HG03039 (cell line): Measurements from ENCODE around the gene ZBTB3.
"Not testable (repeated sequence)": the region's sequence is repeated elsewhere in the genome, so short reads cannot be mapped to it uniquely, and the experiment has no call there.

ENCODE experiments used
- ATAC-seq: cut with Tn5 transposase; IDR thresholded peaks from one replicate; pipeline ENCODE4 v1.9.1; 2021; ENCODE audit warnings: mild to moderate bottlenecking, moderate library complexity; ENCODE audit not compliant: unreplicated experiment

ZBTB3 gene

GRCh38 chr11:62757846-62758788 lies 4.2 kb upstream of the ZBTB3 start:
- no peak for ATAC-seq

- no peak for ATAC-seq
These were observed 1.2 kb upstream of the ZBTB3 start for GRCh38 chr11:62755086-62755615.

- no peak for ATAC-seq
These were observed 795 bp downstream of the ZBTB3 start for GRCh38 chr11:62752994-62753735.

GRCh38 chr11:62752177-62752785 lies 1.7 kb downstream of the ZBTB3 start:
- no peak for ATAC-seq

GRCh38 chr11:62749931-62750330 lies 4.0 kb downstream of the ZBTB3 start:
- not testable (repeated sequence) for ATAC-seq

GRCh38 chr11:62747475-62748160 lies 6.3 kb downstream of the ZBTB3 start:
- no peak for ATAC-seq

GRCh38 chr11:62737196-62737595 lies 16.8 kb downstream of the ZBTB3 start:
- ATAC-seq = no peak

GRCh38 chr11:62732830-62733229 lies 21.1 kb downstream of the ZBTB3 start:
- ATAC-seq = no peak

GRCh38 chr11:62730076-62730475 lies 23.9 kb downstream of the ZBTB3 start:
- not testable (repeated sequence) for ATAC-seq

GRCh38 chr11:62728171-62728988 lies 25.6 kb downstream of the ZBTB3 start, which contains the start of gene TTC9C:
TSS of gene TTC9C (plus strand) at chr11:62728486. CDS start at chr11:62728849, 363 bp downstream.
- peak; percentile 16 for ATAC-seq

- ATAC-seq = peak; percentile 47
These were observed 26.1 kb downstream of the ZBTB3 start for GRCh38 chr11:62727872-62728170.

- ATAC-seq = peak; percentile 51
These were observed 26.6 kb downstream of the ZBTB3 start, which contains the start of gene HNRNPUL2 for GRCh38 chr11:62727165-62727871. TSS of gene HNRNPUL2 (minus strand) at chr11:62727457. CDS start at chr11:62727156, 301 bp downstream.

GRCh38 chr11:62726915-62727164 lies 27.1 kb downstream of the ZBTB3 start:
- no peak for ATAC-seq

- peak; percentile 0 for ATAC-seq
These were observed 27.6 kb downstream of the ZBTB3 start for GRCh38 chr11:62726156-62726914.

GRCh38 chr11:62725646-62726045 lies 28.3 kb downstream of the ZBTB3 start:
- ATAC-seq = no peak

- no peak for ATAC-seq
These were observed 29.8 kb downstream of the ZBTB3 start for GRCh38 chr11:62724171-62724570.

- ATAC-seq = no peak
These were observed 32.0 kb downstream of the ZBTB3 start for GRCh38 chr11:62721994-62722393.

- no peak for ATAC-seq
These were observed 34.5 kb downstream of the ZBTB3 start for GRCh38 chr11:62719302-62719978.
